Lung (tissue), 12 donors: ENCODE results near the gene STAT5A. TPM values are rescaled to one million over a fixed set of nuclear protein-coding genes. Genes with fewer than 3 reads are reported as not detected.

Experiments
- ATAC-seq: fragments of 200-7000 bp; cut with Tn5 transposase; one replicate; pipeline ENCODE4 v1.9.1; 2020; ENCODE audit warnings: moderate number of reproducible peaks; ENCODE audit not compliant: insufficient read depth, low FRiP score
- DNase-seq, 3 donors: peaks; one replicate each; pipeline ENCODE4 v3.0.0-alpha.2; 2013 to 2017
- H3K27ac ChIP-seq, 2 donors: one replicate each; pipeline ENCODE4 v1.5.1; 2013; ENCODE audit warnings: mild to moderate bottlenecking in 2 of 2, moderate library complexity in 2 of 2, control low read depth in 1 of 2, inconsistent platforms in 1 of 2, low read depth in 1 of 2, low read length in 1 of 2
- H3K27me3 ChIP-seq, 3 donors: one replicate each; pipeline ENCODE4 v1.5.1; 2013; ENCODE audit warnings: low read length in 2 of 3; ENCODE audit not compliant: control insufficient read depth in 3 of 3, insufficient read depth in 3 of 3
- H3K36me3 ChIP-seq, 4 donors: one replicate each; pipeline ENCODE4 v1.5.1; 2013; ENCODE audit warnings: low read length in 4 of 4, mild to moderate bottlenecking in 1 of 4, moderate library complexity in 1 of 4; ENCODE audit not compliant: control insufficient read depth in 4 of 4, insufficient read depth in 4 of 4
- H3K4me1 ChIP-seq, 5 donors: one replicate each; pipeline ENCODE4 v1.5.1; 2013; ENCODE audit warnings: low read length in 5 of 5, mild to moderate bottlenecking in 2 of 5, moderate library complexity in 1 of 5; ENCODE audit not compliant: control insufficient read depth in 5 of 5, insufficient read depth in 5 of 5
- H3K4me3 ChIP-seq: one replicate; pipeline ENCODE4 v1.5.1; 2013; ENCODE audit warnings: mild to moderate bottlenecking, control low read depth, moderate library complexity
- H3K9ac ChIP-seq, 2 donors: one replicate each; pipeline ENCODE4 v1.5.1; 2013; ENCODE audit warnings: low read length in 2 of 2, control low read depth in 1 of 2; ENCODE audit not compliant: insufficient read depth in 1 of 2
- H3K9me3 ChIP-seq, 4 donors: one replicate each; pipeline ENCODE4 v1.5.1; 2013; ENCODE audit warnings: low read length in 3 of 4, mild to moderate bottlenecking in 1 of 4, moderate library complexity in 1 of 4; ENCODE audit not compliant: control insufficient read depth in 4 of 4, insufficient read depth in 3 of 4
- CTCF ChIP-seq: IDR thresholded peaks from 2 replicates; pipeline ENCODE4 v1.5.1; 2012; ENCODE audit warnings: mild to moderate bottlenecking; ENCODE audit errors: control extremely low read depth, extremely low read depth
- WGBS, 2 donors: extraction: QIAGEN DNeasy Blood & Tissue Kit; methylation state at CpG; one replicate each; pipeline ENCODE4 v1.1.7; 2013; 5-methylcytosine and 5-hydroxymethylcytosine counted together
- polyA plus RNA-seq, 2 donors: library from polyadenylated mRNA; stranded (reverse); fragments of 200-250 nt; gene quantifications; one replicate each; pipeline ENCODE4 v1.2.1, GENCODE V29; 2013
- total RNA-seq, 2 donors: library from RNA; depleted of rRNA in 1 of 2; stranded (reverse); fragments of >200 nt in 1 of 2; gene quantifications; one replicate each; pipeline ENCODE4 v1.2.1, GENCODE V29; 2014 to 2021
- donor health status: control.
- donor health status: control.
- donor health status: Bipolar disorder and iron deficiency.
- donor health status: healthy.
- donor health status: DM: yes; HTN: yes; CAD: no.

STAT5A gene
- total and polyA plus RNA-seq, 4 donors, result 16.4 to 52.0 (median 31.8) TPM

- Histone ChIP-seq H3K27ac (no peak overlapping the region), H3K9ac (no peak overlapping the region), H3K4me3 (no peak overlapping the region), H3K4me1 (peaks cover 0 to 7% (median under 1%) of the 10 kb centered on the region in 5 donors), H3K36me3 (no peaks in the 10 kb centered on the region), H3K27me3 (no peaks in the 10 kb centered on the region), H3K9me3 (no peaks in the 10 kb centered on the region)
- no peak for DNase-seq
- no peak for TF ChIP-seq CTCF
- ATAC-seq, result no peak
- 88 to 96% methylated on average over 7 of the region's 7 CpGs for WGBS, 2 donors
These were observed 6.7 kb upstream of the STAT5A start for GRCh38 chr17:42281571-42282096.

- 91 to 93% methylated on average over 6 of the region's 6 CpGs for WGBS, 2 donors
- no peak for ATAC-seq
- peak overlapping the region in 1 of 2 donors; percentile 17 for H3K27ac ChIP-seq
These were observed 5.7 kb upstream of the STAT5A start for GRCh38 chr17:42282478-42283080.

GRCh38 chr17:42283241-42284023 is 4.9 kb upstream of the STAT5A start:
- peak overlapping the region in 1 of 2 donors; percentile 17 for H3K27ac ChIP-seq
- H3K4me1 ChIP-seq, result peaks cover 0 to 15% (median 8%) of the 10 kb centered on the region in 5 donors
- no peak overlapping the region for H3K9ac ChIP-seq
- peaks cover 0 to 3% (median 0%) of the 10 kb centered on the region in 3 donors for H3K27me3 ChIP-seq
- no peak for TF ChIP-seq CTCF
- WGBS, 2 donors, result 74 to 86% methylated on average over 7 of the region's 7 CpGs
- no peaks in the 10 kb centered on the region for H3K36me3 ChIP-seq
- ATAC-seq, result no peak
- no peak overlapping the region for H3K4me3 ChIP-seq
- H3K9me3 ChIP-seq, result no peaks in the 10 kb centered on the region
- no peak for DNase-seq

More at GRCh38 chr17:42282478-42283080, 5.7 kb upstream of the STAT5A start:
- no peak for TF ChIP-seq CTCF
- H3K36me3 ChIP-seq, result no peaks in the 10 kb centered on the region
- H3K4me1 ChIP-seq, result peaks cover 0 to 10% (median 7%) of the 10 kb centered on the region in 5 donors
- H3K9me3 ChIP-seq, result no peaks in the 10 kb centered on the region
- H3K27me3 ChIP-seq, result no peaks in the 10 kb centered on the region
- H3K9ac ChIP-seq, result no peak overlapping the region
- no peak overlapping the region for H3K4me3 ChIP-seq
- no peak for DNase-seq
